Fibroblast of lung (primary cell): Measurements from ENCODE around the gene CRMP1. TPM values are rescaled to one million over a fixed set of nuclear protein-coding genes. Genes with fewer than 3 reads are reported as not detected.

Experiments
- DNase-seq, 2 donors: peaks; one replicate each; pipeline versions ENCODE4 v3.0.0 to v3.0.0-alpha.2; 2010; ENCODE audit warnings: low read depth in 2 of 2
- H2AFZ ChIP-seq: 2 replicates; pipeline ENCODE4 v1.5.1; 2012; ENCODE audit warnings: low read length, control low read depth, inconsistent platforms
- H3K27ac ChIP-seq: 2 replicates; pipeline ENCODE4 v1.5.1; 2011; ENCODE audit warnings: low read length, control low read depth; ENCODE audit not compliant: insufficient read depth
- H3K27me3 ChIP-seq: 2 replicates; pipeline ENCODE4 v1.5.1; 2011; ENCODE audit warnings: mild to moderate bottlenecking, low read length; ENCODE audit not compliant: control insufficient read depth, insufficient read depth
- H3K36me3 ChIP-seq: 2 replicates; pipeline ENCODE4 v1.5.1; 2011; ENCODE audit warnings: low read length; ENCODE audit not compliant: control insufficient read depth, insufficient read depth
- H3K4me1 ChIP-seq: 2 replicates; pipeline ENCODE4 v1.5.1; 2011; ENCODE audit warnings: low read length; ENCODE audit not compliant: control insufficient read depth, insufficient read depth; ENCODE audit errors: extremely low read depth
- H3K4me2 ChIP-seq: 2 replicates; pipeline ENCODE4 v1.5.1; 2011; ENCODE audit warnings: low read length, control low read depth; ENCODE audit not compliant: insufficient read depth; ENCODE audit errors: extremely low read depth
- H3K4me3 ChIP-seq, 4 experiments: fragments of 200-600 bp in 1 of 4; sonication (generic) in 1 of 4; replicated peaks in 1 of 4; 2 replicates each; pipeline ENCODE4 v1.5.1; 2011 to 2016; ENCODE audit warnings: low read length in 4 of 4, low read depth in 3 of 4, mild to moderate bottlenecking in 3 of 4, control low read depth in 2 of 4, inconsistent platforms in 1 of 4, mixed read lengths in 1 of 4; ENCODE audit not compliant: insufficient read depth in 1 of 4; ENCODE audit errors: control extremely low read depth in 1 of 4
- H3K79me2 ChIP-seq: 2 replicates; pipeline ENCODE4 v1.5.1; 2012; ENCODE audit warnings: mild to moderate bottlenecking, low read length, inconsistent platforms; ENCODE audit not compliant: control insufficient read depth, insufficient read depth
- H3K9ac ChIP-seq: 2 replicates; pipeline ENCODE4 v1.5.1; 2011; ENCODE audit warnings: mild to moderate bottlenecking, low read length, control low read depth; ENCODE audit not compliant: insufficient read depth
- H3K9me3 ChIP-seq: 2 replicates; pipeline ENCODE4 v1.5.1; 2012; ENCODE audit warnings: low read depth, low read length; ENCODE audit not compliant: control insufficient read depth, insufficient read depth
- H4K20me1 ChIP-seq: 2 replicates; pipeline ENCODE4 v1.5.1; 2011; ENCODE audit warnings: low read length; ENCODE audit not compliant: control insufficient read depth, insufficient read depth; ENCODE audit errors: extremely low read depth
- CTCF ChIP-seq, 2 donors: IDR thresholded peaks in 1 of 2; conservative IDR thresholded peaks in 1 of 2; 1 replicate in 1 of 2; 2 replicates in 1 of 2; pipeline ENCODE4 v1.5.1; 2011 to 2012; ENCODE audit warnings: low read length in 2 of 2, control low read depth in 1 of 2, inconsistent platforms in 1 of 2, low read depth in 1 of 2, mild to moderate bottlenecking in 1 of 2
- EZH2 ChIP-seq: IDR thresholded peaks from 2 replicates; pipeline ENCODE4 v1.5.1; 2012; ENCODE audit warnings: low read length, control low read depth, mild to moderate bottlenecking; ENCODE audit errors: missing control alignments
- polyA plus RNA-seq, 2 donors: library from polyadenylated mRNA; depleted of rRNA in 1 of 2; stranded (reverse) in 1 of 2; unstranded in 1 of 2; fragments of >200 nt; gene quantifications; 2 replicates each; pipeline ENCODE4 v1.2.1, GENCODE V29; 2011 to 2012; ENCODE audit warnings: missing spikeins in 1 of 2
- total RNA-seq: library from RNA; depleted of rRNA; stranded (reverse); fragments of >200 nt; gene quantifications from 2 replicates; pipeline ENCODE4 v1.2.1, GENCODE V29; 2014

The CRMP1 gene
- total and polyA plus RNA-seq, 2 donors (not counting 1 experiment from before 2014, with no cell fraction given), result 0.33 to 2.7 TPM

- H3K4me2 ChIP-seq, result no peak overlapping the region
- H3K9me3 ChIP-seq, result no peaks in the 10 kb centered on the region
- no peaks in the 10 kb centered on the region for H3K27me3 ChIP-seq
- H3K9ac ChIP-seq, result no peak overlapping the region
- no peak overlapping the region for H3K27ac ChIP-seq
- TF ChIP-seq EZH2, result no peak
- no peak for TF ChIP-seq CTCF (conservative IDR thresholded peaks at IDR 0.05 in 1 of 2, IDR thresholded peaks at IDR 0.05 in 1 of 2; ENCODE audit: low read depth in 1 of 2, low read length in 2 of 2)
- H3K4me1 ChIP-seq, result no peaks in the 10 kb centered on the region
- DNase-seq, result no peak
- H3K36me3 ChIP-seq, result no peaks in the 10 kb centered on the region
- H2AFZ ChIP-seq, result no peak overlapping the region
- H4K20me1 ChIP-seq, result no peaks in the 10 kb centered on the region
- no peak overlapping the region for H3K4me3 ChIP-seq
- H3K79me2 ChIP-seq, result no peaks in the 10 kb centered on the region
These were observed 26.2 kb upstream of the CRMP1 start for GRCh38 chr4:5919044-5919443.

GRCh38 chr4:5918331-5918985 lies 25.6 kb upstream of the CRMP1 start:
- no peak overlapping the region for H2AFZ ChIP-seq
- H3K79me2 ChIP-seq, result no peaks in the 10 kb centered on the region
- no peak overlapping the region for H3K4me3 ChIP-seq
- H3K27me3 ChIP-seq, result no peaks in the 10 kb centered on the region
- H3K9me3 ChIP-seq, result no peaks in the 10 kb centered on the region
- no peak overlapping the region for H3K4me2 ChIP-seq
- TF ChIP-seq EZH2, result no peak
- no peak for TF ChIP-seq CTCF (conservative IDR thresholded peaks at IDR 0.05 in 1 of 2, IDR thresholded peaks at IDR 0.05 in 1 of 2; ENCODE audit: low read depth in 1 of 2, low read length in 2 of 2)
- H3K9ac ChIP-seq, result no peak overlapping the region
- H3K36me3 ChIP-seq, result no peaks in the 10 kb centered on the region
- H3K4me1 ChIP-seq, result no peaks in the 10 kb centered on the region
- no peak overlapping the region for H3K27ac ChIP-seq
- no peak for DNase-seq
- no peaks in the 10 kb centered on the region for H4K20me1 ChIP-seq

GRCh38 chr4:5917672-5918071 lies 24.8 kb upstream of the CRMP1 start:
- no peaks in the 10 kb centered on the region for H3K4me1 ChIP-seq
- no peaks in the 10 kb centered on the region for H3K9me3 ChIP-seq
- H3K79me2 ChIP-seq, result no peaks in the 10 kb centered on the region
- no peak overlapping the region for H3K4me3 ChIP-seq
- no peaks in the 10 kb centered on the region for H3K36me3 ChIP-seq
- H3K4me2 ChIP-seq, result no peak overlapping the region
- H3K9ac ChIP-seq, result no peak overlapping the region
- no peak for DNase-seq
- TF ChIP-seq CTCF (conservative IDR thresholded peaks at IDR 0.05 in 1 of 2, IDR thresholded peaks at IDR 0.05 in 1 of 2; ENCODE audit: low read depth in 1 of 2, low read length in 2 of 2) (no peak), EZH2 (no peak)
- H4K20me1 ChIP-seq, result no peaks in the 10 kb centered on the region
- no peak overlapping the region for H3K27ac ChIP-seq
- H2AFZ ChIP-seq, result no peak overlapping the region
- H3K27me3 ChIP-seq, result no peaks in the 10 kb centered on the region
